Karpas-422 (cell line): Measurements from ENCODE around the gene ZSWIM5. TPM values are rescaled to one million over a fixed set of nuclear protein-coding genes. Genes with fewer than 3 reads are reported as not detected.

Source experiments
- DNase-seq: peaks from one replicate; pipeline ENCODE4 v3.0.0-alpha.2; 2015
- H2AFZ ChIP-seq: fragments of 200-600 bp; sonication (generic); 2 replicates; pipeline ENCODE4 v1.6.1; 2014; ENCODE audit warnings: antibody characterized with exemption, low read length, mixed read lengths
- H3K27ac ChIP-seq: fragments of 200-600 bp; sonication (generic); 2 replicates; pipeline ENCODE4 v1.5.1; 2014; ENCODE audit warnings: mild to moderate bottlenecking, low read length, moderate library complexity
- H3K27me3 ChIP-seq: fragments of 200-600 bp; sonication (generic); 2 replicates; pipeline ENCODE4 v1.6.1; 2014; ENCODE audit warnings: low read length, mixed read lengths
- H3K36me3 ChIP-seq: fragments of 200-600 bp; sonication (generic); 2 replicates; pipeline ENCODE4 v1.6.1; 2014; ENCODE audit warnings: low read length, mixed read lengths; ENCODE audit not compliant: insufficient read depth
- H3K4me1 ChIP-seq: fragments of 200-600 bp; sonication (generic); 2 replicates; pipeline ENCODE4 v1.6.1; 2014; ENCODE audit warnings: mild to moderate bottlenecking, low read length, mixed read lengths
- H3K4me2 ChIP-seq: fragments of 200-600 bp; sonication (generic); 2 replicates; pipeline ENCODE4 v1.6.1; 2014; ENCODE audit warnings: low read length, low read depth, mild to moderate bottlenecking; ENCODE audit not compliant: poor library complexity, severe bottlenecking
- H3K4me3 ChIP-seq: fragments of 200-600 bp; sonication (generic); 2 replicates; pipeline ENCODE4 v1.5.1; 2014; ENCODE audit warnings: mild to moderate bottlenecking, antibody characterized with exemption, low read length, mixed read lengths
- H3K79me2 ChIP-seq: fragments of 200-600 bp; sonication (generic); 2 replicates; pipeline ENCODE4 v1.6.1; 2014; ENCODE audit warnings: mild to moderate bottlenecking, low read length, mixed read lengths
- H3K9ac ChIP-seq: fragments of 200-600 bp; sonication (generic); 2 replicates; pipeline ENCODE4 v1.6.0; 2014; ENCODE audit warnings: low read length
- H3K9me2 ChIP-seq: fragments of 200-600 bp; sonication (generic), shearing (Covaris generic); replicated peaks from 2 replicates; pipeline ENCODE4 v1.6.0; 2014; ENCODE audit warnings: mild to moderate bottlenecking, low read length, moderate library complexity; ENCODE audit not compliant: insufficient read depth
- H3K9me3 ChIP-seq: fragments of 300-700, 200-600 bp; sonication (generic); 2 replicates; pipeline ENCODE4 v1.6.1; 2014; ENCODE audit warnings: low read length, mixed read lengths
- H4K20me1 ChIP-seq: fragments of 200-600 bp; sonication (generic); 2 replicates; pipeline ENCODE4 v1.6.1; 2014; ENCODE audit warnings: mild to moderate bottlenecking, antibody characterized with exemption, low read length, low read depth; ENCODE audit not compliant: insufficient read depth
- total RNA-seq: library from RNA; depleted of rRNA; stranded (reverse); fragments of >200 nt; shearing (Covaris generic); gene quantifications from 2 replicates; pipeline ENCODE4 v1.2.3, GENCODE V29; 2014; ENCODE audit warnings: low replicate concordance

ZSWIM5 gene
- total RNA-seq, 1 experiment from 2014 or later, result 0.04 TPM

DNA sequence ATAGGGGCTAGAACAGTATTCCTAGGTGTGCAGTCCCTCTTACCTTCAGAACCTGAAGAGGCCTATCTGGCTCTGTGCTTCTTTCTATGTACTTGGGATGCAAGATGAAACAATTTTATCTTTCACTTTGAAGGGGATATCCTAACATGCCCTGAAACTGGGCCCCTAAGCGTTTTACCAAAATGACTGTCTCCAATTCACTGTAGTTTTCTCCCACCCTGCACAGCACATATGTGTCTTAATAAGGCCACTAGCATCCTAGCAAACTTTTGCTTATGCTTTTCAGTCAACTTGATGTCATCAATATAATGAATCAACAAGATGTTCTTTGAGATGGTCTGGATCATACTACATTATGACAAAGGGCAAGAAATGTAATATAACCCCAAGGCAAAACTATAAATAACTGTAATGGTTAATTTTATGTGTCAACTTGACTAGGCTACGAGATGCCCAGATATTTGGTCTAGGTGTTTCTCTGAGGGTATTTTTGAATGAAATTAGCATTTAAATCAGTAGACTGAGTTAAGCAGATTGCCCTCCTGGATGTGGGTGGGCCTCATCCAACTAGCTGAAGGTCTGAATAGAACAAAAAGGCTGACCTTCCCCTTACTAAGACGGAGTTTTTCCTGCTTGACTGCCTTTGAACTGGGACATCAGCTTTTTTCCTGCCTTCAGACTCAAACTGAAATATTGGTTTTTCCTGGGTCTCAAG is 9.2 kb upstream of the ZSWIM5 start:
- Histone ChIP-seq H3K9me2 (no peaks in the 10 kb centered on the region), H3K4me2 (no peak overlapping the region), H3K4me3 (no peak overlapping the region), H3K9me3 (no peaks in the 10 kb centered on the region), H3K79me2 (no peaks in the 10 kb centered on the region), H3K27ac (no peak overlapping the region), H3K36me3 (no peaks in the 10 kb centered on the region; the same call in 1 of the 2 replicates), H3K9ac (no peak overlapping the region), H3K4me1 (peaks cover 48% of the 10 kb centered on the region), H3K27me3 (no peaks in the 10 kb centered on the region), H2AFZ (no peak overlapping the region), H4K20me1 (no peaks in the 10 kb centered on the region)
- no peak for DNase-seq

DNA sequence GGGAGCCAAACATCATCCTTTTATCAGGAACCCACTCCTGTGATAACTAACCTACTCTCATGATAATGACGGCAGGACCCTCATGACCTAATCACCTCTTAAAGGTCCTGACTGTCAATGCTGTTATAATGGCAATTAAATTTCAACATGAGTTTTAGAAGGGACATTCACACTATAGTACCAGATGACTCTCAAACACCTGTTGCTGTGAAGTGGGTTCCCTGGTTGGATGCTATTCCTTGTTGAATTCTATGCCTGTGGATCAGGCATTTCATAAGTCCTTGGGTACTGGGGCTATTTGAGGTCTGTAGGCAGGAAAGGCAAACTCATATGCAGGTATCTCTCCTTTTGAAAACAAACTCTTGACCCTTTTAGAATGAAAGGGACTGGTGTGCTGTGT is 7.5 kb upstream of the ZSWIM5 start:
- Histone ChIP-seq H4K20me1 (no peaks in the 10 kb centered on the region), H3K4me1 (peaks cover 42% of the 10 kb centered on the region)

DNA sequence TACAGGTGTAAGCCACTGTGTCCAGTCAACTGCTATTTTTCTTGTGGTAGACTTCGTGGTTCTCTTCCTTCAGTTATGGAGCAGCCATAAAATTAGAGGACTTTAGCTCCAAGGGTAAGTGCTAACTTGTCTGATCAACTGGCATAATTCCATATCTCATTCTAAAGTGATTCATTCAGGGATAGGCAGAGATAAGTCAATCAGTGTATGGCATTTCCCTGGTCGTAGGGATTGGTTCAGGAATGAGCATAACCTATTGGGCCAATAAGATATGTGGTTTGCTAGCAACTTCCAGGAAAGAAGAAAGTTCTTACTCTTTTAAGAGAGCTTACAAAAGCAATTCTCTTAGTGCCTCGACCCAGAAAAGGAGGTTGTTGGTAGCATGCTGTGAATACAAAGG is 4.7 kb upstream of the ZSWIM5 start:
- Histone ChIP-seq H3K9me3 (no peaks in the 10 kb centered on the region), H3K9ac (no peak overlapping the region), H3K79me2 (no peaks in the 10 kb centered on the region), H3K9me2 (no peaks in the 10 kb centered on the region), H4K20me1 (no peaks in the 10 kb centered on the region), H3K36me3 (no peaks in the 10 kb centered on the region), H3K27ac (no peak overlapping the region), H3K4me2 (no peak overlapping the region), H3K4me3 (no peak overlapping the region), H2AFZ (no peak overlapping the region), H3K4me1 (peaks cover 20% of the 10 kb centered on the region), H3K27me3 (no peaks in the 10 kb centered on the region)
- DNase-seq, result no peak

More for the DNA sequence above, 7.5 kb upstream of the ZSWIM5 start:
- no peak overlapping the region for H3K4me2 ChIP-seq
- no peaks in the 10 kb centered on the region; the same call in 1 of the 2 replicates for H3K36me3 ChIP-seq
- H3K9ac ChIP-seq, result no peak overlapping the region
- no peaks in the 10 kb centered on the region for H3K79me2 ChIP-seq
- H2AFZ ChIP-seq, result no peak overlapping the region
- no peak overlapping the region for H3K4me3 ChIP-seq
- no peaks in the 10 kb centered on the region for H3K9me3 ChIP-seq
- H3K27me3 ChIP-seq, result no peaks in the 10 kb centered on the region
- H3K9me2 ChIP-seq, result no peaks in the 10 kb centered on the region
- H3K27ac ChIP-seq, result no peak overlapping the region
- DNase-seq, result no peak

DNA sequence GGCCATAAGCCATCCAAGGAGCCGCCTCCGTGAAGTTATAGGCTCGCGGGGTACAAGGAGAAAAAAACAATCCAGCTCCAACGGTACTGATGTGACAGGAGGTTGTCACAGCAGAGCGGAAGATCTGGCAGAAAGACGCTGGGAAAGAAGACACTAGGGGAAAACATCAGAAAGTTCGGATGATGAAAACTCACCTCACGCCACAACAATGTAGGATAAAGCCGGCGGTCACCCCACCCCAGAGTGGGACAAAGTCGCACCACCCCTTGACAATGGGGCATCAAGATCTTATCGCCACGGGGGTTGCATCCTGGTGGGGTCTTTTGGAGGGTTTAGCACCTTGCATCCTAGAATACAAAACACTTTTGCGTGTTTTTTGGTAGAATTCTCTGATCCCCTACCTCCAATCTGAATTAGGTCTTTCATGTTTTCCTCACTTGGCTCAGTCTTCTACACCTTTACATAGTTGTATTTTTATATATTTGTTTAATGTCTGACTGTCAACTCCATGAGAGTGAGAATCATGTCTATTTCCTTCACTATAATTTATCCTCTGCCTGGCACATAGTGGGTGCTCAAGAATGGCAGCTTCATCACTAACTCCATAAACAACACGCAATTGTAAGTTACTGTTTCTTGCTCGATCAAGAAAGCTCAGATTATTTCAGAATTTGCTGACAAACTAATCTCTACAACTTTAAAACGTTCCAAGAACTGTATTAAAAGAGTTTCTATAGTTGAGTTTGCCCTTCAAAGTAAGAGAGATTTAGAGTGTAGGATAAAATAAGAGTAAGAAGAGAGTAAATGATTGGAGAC is 611 bp upstream of the ZSWIM5 start:
- Histone ChIP-seq H3K4me2 (peak overlapping the region; percentile 48), H3K4me1 (peaks cover 2% of the 10 kb centered on the region; the same call in 1 of the 2 replicates), H2AFZ (no peak overlapping the region), H3K9ac (no peak overlapping the region), H3K9me3 (no peaks in the 10 kb centered on the region), H3K79me2 (no peaks in the 10 kb centered on the region), H3K27me3 (no peaks in the 10 kb centered on the region), H3K27ac (no peak overlapping the region), H3K36me3 (no peaks in the 10 kb centered on the region), H4K20me1 (no peaks in the 10 kb centered on the region), H3K9me2 (no peaks in the 10 kb centered on the region), H3K4me3 (peak overlapping the region; percentile 27; the same call in 1 of the 2 replicates)
- DNase-seq, result no peak

DNA sequence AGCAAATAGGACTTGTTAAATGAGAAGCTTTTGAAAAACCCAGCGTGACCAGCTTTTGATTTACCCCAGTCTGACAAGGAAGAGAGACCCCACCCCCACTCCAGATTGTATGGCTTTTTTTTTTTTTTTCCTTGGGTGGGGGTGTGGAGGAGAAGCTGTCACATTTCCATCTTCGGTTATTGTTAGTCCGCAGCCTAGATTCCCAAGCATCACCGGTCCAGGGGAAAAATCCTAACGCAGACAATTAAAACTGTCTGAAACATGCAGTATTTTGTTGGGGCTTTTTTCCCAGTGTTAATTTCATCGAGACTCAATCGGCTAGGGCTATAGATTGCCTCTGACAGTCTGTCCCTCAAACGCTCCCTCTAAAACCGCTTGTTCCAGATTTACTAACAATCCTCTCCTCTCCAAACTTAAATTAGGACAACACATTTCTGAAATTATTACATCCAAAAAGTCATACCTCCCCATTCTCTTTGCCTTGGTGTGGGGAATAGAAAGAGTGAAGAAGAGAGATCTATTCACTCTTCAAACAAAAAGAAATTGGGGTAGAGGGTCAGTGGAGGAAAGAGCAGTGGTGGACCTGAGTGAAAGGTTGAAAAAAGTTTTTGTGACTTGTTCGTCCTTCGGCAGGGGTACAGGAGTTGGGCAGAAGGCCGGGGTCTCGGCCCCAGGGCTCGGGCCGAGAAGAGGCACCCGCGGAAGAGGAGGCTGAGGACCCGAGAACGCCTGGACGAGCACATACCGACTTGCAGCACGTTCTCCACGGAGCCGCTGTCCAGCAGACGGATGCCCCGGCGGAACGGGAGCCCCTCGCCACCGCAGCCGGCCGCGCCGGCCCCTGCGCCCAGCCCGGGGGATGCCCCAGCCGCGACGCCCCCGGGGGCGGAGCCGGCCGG is 1.1 kb downstream of the ZSWIM5 start:
- Histone ChIP-seq H4K20me1 (no peaks in the 10 kb centered on the region), H3K9me2 (no peaks in the 10 kb centered on the region), H3K4me2 (no peak overlapping the region), H3K9ac (no peak overlapping the region), H3K36me3 (no peaks in the 10 kb centered on the region), H2AFZ (no peak overlapping the region), H3K9me3 (no peaks in the 10 kb centered on the region), H3K27ac (no peak overlapping the region), H3K4me3 (no peak overlapping the region), H3K27me3 (no peaks in the 10 kb centered on the region), H3K4me1 (peaks cover 2% of the 10 kb centered on the region; the same call in 1 of the 2 replicates), H3K79me2 (no peaks in the 10 kb centered on the region)
- no peak for DNase-seq

DNA sequence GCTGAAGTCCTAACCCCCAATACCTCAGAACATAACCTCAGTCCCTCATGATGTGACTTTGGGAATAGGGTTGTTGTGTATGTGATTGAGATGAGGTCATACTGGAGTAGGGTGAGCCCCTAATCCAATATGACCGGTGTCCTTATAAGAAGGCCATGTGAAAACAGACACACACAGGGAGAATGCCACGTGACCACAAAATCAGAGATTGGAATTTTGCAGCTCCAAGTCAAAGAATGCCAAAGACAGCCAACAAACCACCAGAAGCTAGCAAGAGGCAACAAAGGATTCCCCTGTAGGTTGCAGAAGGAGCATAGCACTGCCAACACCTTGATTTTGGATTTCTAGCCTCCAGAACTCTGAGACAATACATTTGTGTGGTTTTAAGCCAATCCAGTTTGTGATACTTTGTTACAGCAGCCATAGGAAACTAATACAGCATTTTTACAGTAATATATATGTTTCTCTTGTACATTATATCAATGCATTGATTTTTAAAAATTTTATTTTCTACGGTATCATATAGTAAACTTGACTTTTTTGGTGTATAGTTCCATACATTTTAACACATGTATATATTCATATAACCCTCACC is 5.4 kb downstream of the ZSWIM5 start:
- Histone ChIP-seq H3K27ac (no peak overlapping the region), H3K9ac (no peak overlapping the region), H3K27me3 (no peaks in the 10 kb centered on the region), H4K20me1 (no peaks in the 10 kb centered on the region), H3K79me2 (no peaks in the 10 kb centered on the region), H3K4me3 (no peak overlapping the region), H3K4me1 (no peaks in the 10 kb centered on the region; the same call in 1 of the 2 replicates), H3K36me3 (no peaks in the 10 kb centered on the region), H3K9me2 (no peaks in the 10 kb centered on the region), H2AFZ (no peak overlapping the region), H3K4me2 (no peak overlapping the region), H3K9me3 (no peaks in the 10 kb centered on the region)
- DNase-seq, result no peak

DNA sequence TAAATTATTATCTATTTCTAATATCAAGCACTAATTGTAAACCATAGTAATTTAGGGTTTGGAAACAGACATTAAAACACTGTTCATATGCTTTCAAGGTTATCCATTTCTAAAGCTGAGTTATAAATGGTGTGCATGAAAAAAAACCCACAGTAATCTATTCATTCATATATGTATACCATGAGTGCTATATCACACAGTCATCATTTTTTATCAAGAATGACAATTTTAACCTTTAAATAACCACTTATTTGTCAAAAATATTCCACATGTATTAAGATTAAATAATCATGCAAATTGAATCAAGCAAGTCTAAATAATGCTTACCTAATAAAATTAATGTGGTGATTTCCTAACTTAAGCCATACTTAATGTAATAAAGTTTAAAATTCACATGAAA is 6.0 kb downstream of the ZSWIM5 start:
- Histone ChIP-seq H3K4me3 (no peak overlapping the region), H3K4me1 (no peaks in the 10 kb centered on the region), H4K20me1 (no peaks in the 10 kb centered on the region), H3K4me2 (no peak overlapping the region), H3K9me3 (no peaks in the 10 kb centered on the region), H3K27ac (no peak overlapping the region), H3K9me2 (no peaks in the 10 kb centered on the region), H3K79me2 (no peaks in the 10 kb centered on the region), H3K9ac (no peak overlapping the region), H3K36me3 (no peaks in the 10 kb centered on the region), H3K27me3 (no peaks in the 10 kb centered on the region), H2AFZ (no peak overlapping the region)
- DNase-seq, result no peak
